HEK293 (cell line): Measurements from ENCODE around the gene CETP.

Source experiments
- CTCF ChIA-PET: fragments of 350-600 bp; formaldehyde crosslinking; extraction: SDS; loops from one replicate; lab custom pipeline; 2021; ENCODE audit warnings: antibody characterized with exemption; lab: Yijun Ruan, JAX
- POLR2A ChIA-PET: fragments of 300-600 bp; formaldehyde crosslinking; extraction: SDS; loops from one replicate; lab custom pipeline; 2020; ENCODE audit warnings: antibody characterized with exemption, inconsistent platforms; lab: Yijun Ruan, JAX
- H3K27ac ChIP-seq: fragments of 200-500 bp; sonication (Bioruptor generic); 2 replicates; pipeline ENCODE4 v1.5.1; 2014; ENCODE audit warnings: low read depth, low read length, control low read depth, inconsistent platforms; ENCODE audit errors: extremely low read depth
- H3K36me3 ChIP-seq, 2 experiments: fragments of 200-500 bp in 1 of 2; sonication (Bioruptor generic) in 1 of 2; 1 replicate in 1 of 2; 2 replicates in 1 of 2; pipeline ENCODE4 v1.5.1; 2014 to 2017; ENCODE audit warnings: inconsistent platforms in 2 of 2, low read length in 2 of 2; ENCODE audit not compliant: control insufficient read depth in 2 of 2, insufficient read depth in 1 of 2
- H3K4me1 ChIP-seq: fragments of 200-500 bp; sonication (Bioruptor generic); 2 replicates; pipeline ENCODE4 v1.5.1; 2014; ENCODE audit warnings: mild to moderate bottlenecking, low read length, inconsistent platforms; ENCODE audit not compliant: control insufficient read depth, insufficient read depth
- H3K4me3 ChIP-seq: 2 replicates; pipeline ENCODE4 v1.5.1; 2011; ENCODE audit warnings: low read depth, mild to moderate bottlenecking, control low read depth, low read length, moderate library complexity
- H3K9me3 ChIP-seq: fragments of 200-500 bp; sonication (Bioruptor generic); 2 replicates; pipeline ENCODE4 v1.5.1; 2014; ENCODE audit warnings: low read depth, low read length, inconsistent platforms; ENCODE audit not compliant: control insufficient read depth, insufficient read depth
- MYNN ChIP-seq: fragments of 450-650 bp; formaldehyde crosslinking; IDR thresholded peaks from 2 replicates; pipeline ENCODE4 v1.5.1; 2016; ENCODE audit warnings: missing biosample characterization, missing genetic modification characterization, borderline replicate concordance
- OSR2 ChIP-seq: fragments of 450-650 bp; formaldehyde crosslinking; IDR thresholded peaks from 2 replicates; pipeline ENCODE4 v1.5.1; 2016; ENCODE audit warnings: missing biosample characterization, missing genetic modification characterization
- SALL2 ChIP-seq: fragments of 450-650 bp; formaldehyde crosslinking; IDR thresholded peaks from 2 replicates; pipeline ENCODE4 v1.5.0; 2017; ENCODE audit warnings: missing biosample characterization, mild to moderate bottlenecking, missing genetic modification characterization, borderline replicate concordance
- YY2 ChIP-seq: fragments of 450-650 bp; formaldehyde crosslinking; IDR thresholded peaks from 2 replicates; pipeline ENCODE4 v1.5.1; 2016; ENCODE audit warnings: missing biosample characterization, missing genetic modification characterization
- ZBTB1 ChIP-seq: fragments of 450-650 bp; formaldehyde crosslinking; IDR thresholded peaks from 2 replicates; pipeline ENCODE4 v1.5.1; 2016; ENCODE audit warnings: missing biosample characterization, missing genetic modification characterization
- ZBTB6 ChIP-seq: fragments of 450-650 bp; formaldehyde crosslinking; IDR thresholded peaks from 2 replicates; pipeline ENCODE4 v1.5.1; 2017; ENCODE audit warnings: missing biosample characterization, missing genetic modification characterization
- ZFP69B ChIP-seq: fragments of 450-650 bp; formaldehyde crosslinking; IDR thresholded peaks from 2 replicates; pipeline ENCODE4 v1.5.1; 2016; ENCODE audit warnings: missing biosample characterization, missing genetic modification characterization
- ZIC2 ChIP-seq: fragments of 450-650 bp; formaldehyde crosslinking; IDR thresholded peaks from 2 replicates; pipeline ENCODE4 v1.5.1; 2016; ENCODE audit warnings: missing biosample characterization, missing genetic modification characterization
- ZNF112 ChIP-seq: fragments of 450-650 bp; formaldehyde crosslinking; IDR thresholded peaks from 2 replicates; pipeline ENCODE4 v1.5.0; 2017; ENCODE audit warnings: missing biosample characterization, missing genetic modification characterization
- ZNF148 ChIP-seq: fragments of 450-650 bp; formaldehyde crosslinking; IDR thresholded peaks from 2 replicates; pipeline ENCODE4 v1.5.0; 2017; ENCODE audit warnings: missing biosample characterization, missing genetic modification characterization, borderline replicate concordance
- ZNF16 ChIP-seq: fragments of 450-650 bp; formaldehyde crosslinking; IDR thresholded peaks from 2 replicates; pipeline ENCODE4 v1.5.1; 2016; ENCODE audit warnings: low read depth, missing biosample characterization, missing genetic modification characterization
- ZNF350 ChIP-seq: fragments of 450-650 bp; formaldehyde crosslinking; IDR thresholded peaks from 2 replicates; pipeline ENCODE4 v1.5.0; 2017; ENCODE audit warnings: missing biosample characterization, mild to moderate bottlenecking, missing genetic modification characterization
- ZNF354C ChIP-seq: fragments of 450-650 bp; formaldehyde crosslinking; IDR thresholded peaks from 2 replicates; pipeline ENCODE4 v1.5.1; 2016; ENCODE audit warnings: missing biosample characterization, missing genetic modification characterization, low read depth, borderline replicate concordance
- ZNF510 ChIP-seq: fragments of 450-650 bp; formaldehyde crosslinking; IDR thresholded peaks from 2 replicates; pipeline ENCODE4 v1.5.1; 2018; ENCODE audit warnings: mild to moderate bottlenecking, missing genetic modification characterization, missing biosample characterization; ENCODE audit not compliant: insufficient replicate concordance
- ZNF549 ChIP-seq: fragments of 450-650 bp; IDR thresholded peaks from 2 replicates; pipeline ENCODE4 v1.5.1; 2018; ENCODE audit warnings: missing biosample characterization, missing genetic modification characterization, mild to moderate bottlenecking, inconsistent platforms, moderate library complexity
- ZNF610 ChIP-seq: fragments of 450-650 bp; formaldehyde crosslinking; IDR thresholded peaks from 2 replicates; pipeline ENCODE4 v1.5.1; 2016; ENCODE audit warnings: missing biosample characterization, missing genetic modification characterization, borderline replicate concordance
- ZNF747 ChIP-seq: fragments of 450-650 bp; formaldehyde crosslinking; IDR thresholded peaks from 2 replicates; pipeline ENCODE4 v1.5.1; 2016; ENCODE audit warnings: missing biosample characterization, missing genetic modification characterization
- ZNF76 ChIP-seq: fragments of 450-650 bp; formaldehyde crosslinking; IDR thresholded peaks from 2 replicates; pipeline ENCODE4; 2016; ENCODE audit warnings: low read depth, missing biosample characterization, missing genetic modification characterization, borderline replicate concordance
- TF ChIP-seq, protein P1 (sequence below): fragments of 450-650 bp; formaldehyde crosslinking; IDR thresholded peaks from 2 replicates; pipeline ENCODE4 v1.5.1; 2016; ENCODE audit warnings: missing biosample characterization, missing genetic modification characterization
- TF ChIP-seq, protein P2 (sequence below): fragments of 450-650 bp; formaldehyde crosslinking; IDR thresholded peaks from 2 replicates; pipeline ENCODE4 v1.5.1; 2016; ENCODE audit warnings: missing biosample characterization, missing genetic modification characterization, borderline replicate concordance
- TF ChIP-seq, protein P3 (sequence below): fragments of 450-650 bp; formaldehyde crosslinking; IDR thresholded peaks from 2 replicates; pipeline ENCODE4 v1.5.1; 2016; ENCODE audit warnings: missing biosample characterization, missing genetic modification characterization

CETP gene

DNA sequence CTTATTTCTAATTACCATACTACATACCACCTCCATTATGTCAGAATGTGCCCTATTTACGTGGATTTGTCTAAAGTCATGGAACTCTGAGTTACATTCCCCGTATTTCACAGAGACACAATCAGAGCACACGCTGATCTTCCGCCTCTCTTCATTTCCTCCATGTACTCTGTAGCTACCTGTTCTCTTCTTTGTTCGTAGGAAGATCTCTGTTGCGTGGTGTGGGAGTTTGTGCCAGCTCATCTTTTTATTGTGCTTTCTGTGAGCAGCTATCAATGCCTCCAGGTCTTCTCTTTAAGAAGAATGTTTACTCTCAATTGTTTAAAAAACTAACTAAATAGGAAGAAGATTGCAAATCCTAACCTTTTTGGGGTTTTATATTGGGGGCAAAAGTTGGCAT is 54.6 kb downstream of the CETP start:
- no peak overlapping the region for H3K27ac ChIP-seq
- H3K9me3 ChIP-seq = no peaks in the 10 kb centered on the region
- CTCF ChIA-PET = no interaction called here
- H3K4me3 ChIP-seq = no peak overlapping the region
- H3K4me1 ChIP-seq = no peaks in the 10 kb centered on the region
- TF ChIP-seq MYNN (tag by site-specific recombination) (no peak), ZNF610 (tag by site-specific recombination) (no peak), ZNF510 (no peak), ZNF112 (tag by site-specific recombination) (no peak), ZBTB1 (tag by site-specific recombination) (no peak), ZNF16 (no peak), ZBTB6 (tag by site-specific recombination) (no peak), SALL2 (tag by site-specific recombination) (no peak), ZNF350 (tag by site-specific recombination) (no peak), ZNF354C (no peak), ZNF549 (tag by site-specific recombination) (no peak), ZFP69B (tag by site-specific recombination) (no peak), YY2 (tag by site-specific recombination) (no peak), ZNF747 (tag by site-specific recombination) (no peak), OSR2 (tag by site-specific recombination) (no peak)
- TF ChIP-seq, protein P1, sequence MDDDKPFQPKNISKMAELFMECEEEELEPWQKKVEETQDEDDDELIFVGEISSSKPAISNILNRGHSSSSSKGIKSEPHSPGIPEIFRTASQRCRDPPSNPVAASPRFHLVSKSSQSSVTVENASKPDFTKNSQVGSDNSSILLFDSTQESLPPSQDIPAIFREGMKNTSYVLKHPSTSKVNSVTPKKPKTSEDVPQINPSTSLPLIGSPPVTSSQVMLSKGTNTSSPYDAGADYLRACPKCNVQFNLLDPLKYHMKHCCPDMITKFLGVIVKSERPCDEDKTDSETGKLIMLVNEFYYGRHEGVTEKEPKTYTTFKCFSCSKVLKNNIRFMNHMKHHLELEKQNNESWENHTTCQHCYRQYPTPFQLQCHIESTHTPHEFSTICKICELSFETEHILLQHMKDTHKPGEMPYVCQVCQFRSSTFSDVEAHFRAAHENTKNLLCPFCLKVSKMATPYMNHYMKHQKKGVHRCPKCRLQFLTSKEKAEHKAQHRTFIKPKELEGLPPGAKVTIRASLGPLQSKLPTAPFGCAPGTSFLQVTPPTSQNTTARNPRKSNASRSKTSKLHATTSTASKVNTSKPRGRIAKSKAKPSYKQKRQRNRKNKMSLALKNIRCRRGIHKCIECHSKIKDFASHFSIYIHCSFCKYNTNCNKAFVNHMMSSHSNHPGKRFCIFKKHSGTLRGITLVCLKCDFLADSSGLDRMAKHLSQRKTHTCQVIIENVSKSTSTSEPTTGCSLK (tag by site-specific recombination) = no peak
- TF ChIP-seq, protein P2, sequence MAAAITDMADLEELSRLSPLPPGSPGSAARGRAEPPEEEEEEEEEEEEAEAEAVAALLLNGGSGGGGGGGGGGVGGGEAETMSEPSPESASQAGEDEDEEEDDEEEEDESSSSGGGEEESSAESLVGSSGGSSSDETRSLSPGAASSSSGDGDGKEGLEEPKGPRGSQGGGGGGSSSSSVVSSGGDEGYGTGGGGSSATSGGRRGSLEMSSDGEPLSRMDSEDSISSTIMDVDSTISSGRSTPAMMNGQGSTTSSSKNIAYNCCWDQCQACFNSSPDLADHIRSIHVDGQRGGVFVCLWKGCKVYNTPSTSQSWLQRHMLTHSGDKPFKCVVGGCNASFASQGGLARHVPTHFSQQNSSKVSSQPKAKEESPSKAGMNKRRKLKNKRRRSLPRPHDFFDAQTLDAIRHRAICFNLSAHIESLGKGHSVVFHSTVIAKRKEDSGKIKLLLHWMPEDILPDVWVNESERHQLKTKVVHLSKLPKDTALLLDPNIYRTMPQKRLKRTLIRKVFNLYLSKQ (tag by site-specific recombination) = no peak
- H3K36me3 ChIP-seq = peaks cover 0 to 7% of the 10 kb centered on the region in 2 experiments; a peak in 1 of 3 replicates
- POLR2A ChIA-PET = no interaction called here

GRCh38 chr16:57016831-57017230 is 55.1 kb downstream of the CETP start:
- Histone ChIP-seq H3K4me3 (no peak overlapping the region), H3K9me3 (no peaks in the 10 kb centered on the region), H3K4me1 (no peaks in the 10 kb centered on the region), H3K36me3 (peaks cover 0 to 9% of the 10 kb centered on the region in 2 experiments; a peak in 1 of 3 replicates), H3K27ac (no peak overlapping the region)
- POLR2A ChIA-PET = no interaction called here
- CTCF ChIA-PET = no interaction called here
- TF ChIP-seq ZIC2 (tag by site-specific recombination) (no peak), ZNF76 (tag by site-specific recombination) (no peak), ZNF148 (no peak)
- TF ChIP-seq, protein P3, sequence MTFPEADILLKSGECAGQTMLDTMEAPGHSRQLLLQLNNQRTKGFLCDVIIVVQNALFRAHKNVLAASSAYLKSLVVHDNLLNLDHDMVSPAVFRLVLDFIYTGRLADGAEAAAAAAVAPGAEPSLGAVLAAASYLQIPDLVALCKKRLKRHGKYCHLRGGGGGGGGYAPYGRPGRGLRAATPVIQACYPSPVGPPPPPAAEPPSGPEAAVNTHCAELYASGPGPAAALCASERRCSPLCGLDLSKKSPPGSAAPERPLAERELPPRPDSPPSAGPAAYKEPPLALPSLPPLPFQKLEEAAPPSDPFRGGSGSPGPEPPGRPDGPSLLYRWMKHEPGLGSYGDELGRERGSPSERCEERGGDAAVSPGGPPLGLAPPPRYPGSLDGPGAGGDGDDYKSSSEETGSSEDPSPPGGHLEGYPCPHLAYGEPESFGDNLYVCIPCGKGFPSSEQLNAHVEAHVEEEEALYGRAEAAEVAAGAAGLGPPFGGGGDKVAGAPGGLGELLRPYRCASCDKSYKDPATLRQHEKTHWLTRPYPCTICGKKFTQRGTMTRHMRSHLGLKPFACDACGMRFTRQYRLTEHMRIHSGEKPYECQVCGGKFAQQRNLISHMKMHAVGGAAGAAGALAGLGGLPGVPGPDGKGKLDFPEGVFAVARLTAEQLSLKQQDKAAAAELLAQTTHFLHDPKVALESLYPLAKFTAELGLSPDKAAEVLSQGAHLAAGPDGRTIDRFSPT = no peak
